NOMO-1 treated with dmso at 0.1 percent for 144 hours (cell line): ENCODE measurements around the gene MEIS3.
"Not testable (repeated sequence)": the region's sequence is repeated elsewhere in the genome, so short reads cannot be mapped to it uniquely, and the experiment has no call there.

Experiments used
- DNase-seq: peaks from one replicate; lab custom pipeline; 2025; ENCODE audit not compliant: unreplicated experiment; lab: John Stamatoyannopoulos, UW

Gene MEIS3

GRCh38 chr19:47365455-47365854 lies 53.9 kb downstream of the MEIS3 start:
- DNase-seq, result not testable (repeated sequence)

GRCh38 chr19:47363758-47364531 lies 55.4 kb downstream of the MEIS3 start:
- peak; percentile 52 for DNase-seq

DNA sequence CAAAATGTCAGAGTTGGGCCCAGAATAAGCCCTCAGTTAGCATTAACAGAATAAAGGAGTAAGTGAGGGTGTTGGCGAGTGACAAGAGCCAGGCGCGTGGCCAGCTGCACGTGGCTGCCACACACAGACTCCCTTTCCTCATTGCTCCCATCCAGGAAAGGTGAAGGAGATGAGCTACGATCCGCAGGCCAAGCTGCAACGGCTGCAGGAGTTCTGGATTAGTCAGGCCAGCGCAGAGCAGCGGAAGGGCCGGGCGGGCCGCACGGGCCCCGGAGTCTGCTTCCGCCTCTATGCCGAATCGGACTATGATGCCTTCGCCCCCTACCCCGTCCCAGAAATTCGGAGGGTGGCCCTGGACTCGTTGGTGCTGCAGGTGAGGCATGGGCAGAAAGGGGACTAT lies 57.0 kb downstream of the MEIS3 start:
- DNase-seq, result no peak

DNA sequence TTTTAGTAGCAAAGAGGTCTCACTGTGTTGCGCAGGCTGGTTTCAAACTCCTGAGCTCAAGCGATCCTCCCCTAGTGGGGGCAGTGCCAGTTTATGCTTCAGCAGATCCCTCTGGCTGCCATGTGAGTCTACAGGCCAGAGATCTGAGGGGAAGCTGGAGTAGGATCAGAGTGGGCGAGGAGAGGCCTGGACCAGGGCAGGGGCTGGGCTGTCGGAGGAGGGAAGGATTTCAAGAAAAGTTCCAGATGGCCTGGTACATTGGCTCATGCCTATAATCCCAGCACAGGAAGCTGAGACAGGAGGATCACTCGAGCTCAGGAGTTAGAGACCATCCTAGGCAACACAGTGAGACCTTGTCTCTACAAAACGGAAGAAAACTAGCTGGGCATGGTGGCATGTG lies 60.4 kb downstream of the MEIS3 start:
- DNase-seq, result no peak

DNA sequence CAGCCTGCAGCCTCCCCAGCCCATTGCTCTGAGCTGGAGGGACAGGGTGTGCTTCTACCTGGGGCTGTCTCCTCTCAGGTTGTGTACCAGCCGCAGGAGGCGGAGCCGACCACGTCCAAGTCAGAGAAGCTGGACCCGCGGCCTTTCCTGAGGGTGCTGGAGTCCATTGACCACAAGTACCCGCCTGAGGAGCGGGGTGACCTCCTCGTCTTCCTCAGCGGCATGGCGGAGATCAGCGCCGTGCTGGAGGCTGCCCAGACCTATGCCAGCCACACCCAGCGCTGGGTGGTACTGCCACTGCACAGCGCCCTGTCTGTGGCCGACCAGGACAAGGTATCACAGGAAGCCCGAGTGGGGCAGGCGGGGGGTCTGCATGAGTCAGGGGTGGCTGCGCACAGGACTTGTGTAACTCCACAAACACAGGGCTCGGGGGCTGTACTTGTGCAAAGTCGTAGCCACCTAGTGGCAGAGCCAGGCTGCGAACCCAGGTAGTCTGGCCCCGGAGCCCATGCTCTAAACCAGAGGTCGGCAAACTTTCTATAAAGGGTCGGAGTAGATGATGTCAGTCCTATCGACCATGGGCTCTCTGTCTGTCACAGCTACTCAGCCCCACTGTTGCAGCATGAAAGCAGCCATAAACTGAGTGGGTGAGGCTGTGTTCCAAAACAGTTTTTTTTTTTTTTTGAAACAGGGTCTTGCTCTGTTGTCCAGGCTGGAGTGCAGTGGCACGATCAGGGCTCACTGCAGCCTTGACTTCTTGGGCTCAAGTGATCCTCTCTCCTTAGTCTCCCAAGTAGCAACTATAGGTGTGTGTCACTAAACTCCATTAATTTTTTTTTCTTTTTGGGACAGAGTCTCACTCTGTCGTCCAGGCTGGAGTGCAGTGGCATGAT lies 61.3 kb downstream of the MEIS3 start:
- DNase-seq, result no peak

DNA sequence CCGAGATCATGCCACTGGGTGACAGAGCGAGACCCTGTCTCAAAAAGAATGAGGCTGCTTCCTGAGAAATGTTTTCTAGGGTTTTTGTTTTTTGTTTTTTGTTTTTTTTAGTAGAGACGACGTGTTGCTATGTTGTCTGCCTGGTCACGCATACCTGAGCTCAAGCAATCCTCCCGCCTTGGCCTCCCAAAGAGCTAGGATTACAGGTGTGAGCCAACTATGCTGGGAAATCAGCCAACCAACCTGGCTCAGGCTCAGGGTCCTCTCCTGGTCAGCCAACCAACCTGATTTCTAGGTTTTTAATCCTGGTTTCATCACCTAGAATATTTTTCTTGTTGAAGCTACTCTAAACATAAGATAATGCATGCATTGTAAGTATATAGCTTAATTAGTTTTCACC lies 62.4 kb downstream of the MEIS3 start:
- no peak for DNase-seq

DNA sequence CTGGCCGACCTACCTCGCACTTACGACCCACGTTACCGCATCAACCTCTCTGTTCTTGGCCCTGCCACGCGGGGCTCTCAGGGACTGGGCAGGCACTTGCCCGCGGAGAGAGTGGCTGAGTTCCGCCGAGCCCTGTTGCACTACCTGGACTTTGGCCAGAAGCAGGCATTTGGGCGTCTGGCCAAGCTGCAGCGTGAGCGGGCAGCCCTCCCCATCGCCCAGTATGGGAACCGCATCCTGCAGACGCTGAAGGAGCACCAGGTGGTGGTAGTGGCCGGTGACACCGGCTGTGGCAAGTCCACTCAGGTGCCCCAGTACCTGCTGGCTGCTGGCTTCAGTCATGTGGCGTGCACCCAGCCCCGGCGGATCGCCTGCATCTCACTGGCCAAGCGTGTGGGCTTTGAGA lies 66.0 kb downstream of the MEIS3 start:
- DNase-seq, result no peak
